AG09309 (cell line): Measurements from ENCODE around the gene ZMIZ1.

Experiments
- DNase-seq: peaks from one replicate; pipeline ENCODE4 v3.0.0-alpha.2; 2010; ENCODE audit warnings: low read depth
- H3K4me3 ChIP-seq: 2 replicates; pipeline ENCODE4 v1.5.1; 2011; ENCODE audit warnings: mild to moderate bottlenecking, low read depth, low read length, moderate library complexity; ENCODE audit not compliant: control insufficient read depth
- TF ChIP-seq, protein P1 (sequence below): IDR thresholded peaks from 2 replicates; pipeline ENCODE4 v1.5.1; 2011; ENCODE audit warnings: mild to moderate bottlenecking, low read depth, low read length, inconsistent platforms; ENCODE audit not compliant: insufficient read depth, control insufficient read depth; ENCODE audit errors: missing control alignments

The ZMIZ1 gene

DNA sequence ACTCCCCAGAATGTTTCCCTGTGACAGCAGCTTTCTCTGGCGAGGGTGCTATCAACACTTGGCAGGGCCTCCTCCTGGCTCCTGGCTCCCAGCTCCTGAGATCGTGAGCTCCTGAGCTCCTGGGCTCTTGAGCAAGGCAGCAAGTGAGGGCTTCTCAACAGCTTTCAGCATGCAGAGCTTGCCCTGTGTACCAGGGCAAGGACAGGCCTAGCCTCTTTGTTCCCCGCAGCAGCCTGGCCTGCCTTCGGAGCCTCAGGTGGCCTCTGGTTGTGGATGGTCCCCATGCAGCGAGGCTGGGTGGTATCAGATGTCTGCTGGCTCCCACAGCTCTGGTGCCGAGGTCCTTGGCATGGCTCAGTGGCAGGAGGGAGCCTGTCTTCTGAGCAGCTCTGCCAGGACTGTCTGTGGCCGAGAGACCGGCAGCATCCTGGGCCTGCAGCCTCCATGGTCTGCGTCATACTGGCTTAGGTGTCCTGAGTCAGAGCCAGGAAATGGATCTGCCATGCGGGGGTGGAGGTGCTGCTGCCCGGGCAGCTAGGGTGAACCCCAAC is 44.2 kb downstream of the ZMIZ1 start:
- H3K4me3 ChIP-seq, result no peak overlapping the region
- TF ChIP-seq, protein P1, sequence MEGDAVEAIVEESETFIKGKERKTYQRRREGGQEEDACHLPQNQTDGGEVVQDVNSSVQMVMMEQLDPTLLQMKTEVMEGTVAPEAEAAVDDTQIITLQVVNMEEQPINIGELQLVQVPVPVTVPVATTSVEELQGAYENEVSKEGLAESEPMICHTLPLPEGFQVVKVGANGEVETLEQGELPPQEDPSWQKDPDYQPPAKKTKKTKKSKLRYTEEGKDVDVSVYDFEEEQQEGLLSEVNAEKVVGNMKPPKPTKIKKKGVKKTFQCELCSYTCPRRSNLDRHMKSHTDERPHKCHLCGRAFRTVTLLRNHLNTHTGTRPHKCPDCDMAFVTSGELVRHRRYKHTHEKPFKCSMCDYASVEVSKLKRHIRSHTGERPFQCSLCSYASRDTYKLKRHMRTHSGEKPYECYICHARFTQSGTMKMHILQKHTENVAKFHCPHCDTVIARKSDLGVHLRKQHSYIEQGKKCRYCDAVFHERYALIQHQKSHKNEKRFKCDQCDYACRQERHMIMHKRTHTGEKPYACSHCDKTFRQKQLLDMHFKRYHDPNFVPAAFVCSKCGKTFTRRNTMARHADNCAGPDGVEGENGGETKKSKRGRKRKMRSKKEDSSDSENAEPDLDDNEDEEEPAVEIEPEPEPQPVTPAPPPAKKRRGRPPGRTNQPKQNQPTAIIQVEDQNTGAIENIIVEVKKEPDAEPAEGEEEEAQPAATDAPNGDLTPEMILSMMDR, result no peak
- peak; percentile 52 for DNase-seq

- TF ChIP-seq, protein P1, result no peak
- H3K4me3 ChIP-seq, result no peak overlapping the region
Measured at GRCh38 chr10:79113827-79114226, 45.1 kb downstream of the ZMIZ1 start.

DNA sequence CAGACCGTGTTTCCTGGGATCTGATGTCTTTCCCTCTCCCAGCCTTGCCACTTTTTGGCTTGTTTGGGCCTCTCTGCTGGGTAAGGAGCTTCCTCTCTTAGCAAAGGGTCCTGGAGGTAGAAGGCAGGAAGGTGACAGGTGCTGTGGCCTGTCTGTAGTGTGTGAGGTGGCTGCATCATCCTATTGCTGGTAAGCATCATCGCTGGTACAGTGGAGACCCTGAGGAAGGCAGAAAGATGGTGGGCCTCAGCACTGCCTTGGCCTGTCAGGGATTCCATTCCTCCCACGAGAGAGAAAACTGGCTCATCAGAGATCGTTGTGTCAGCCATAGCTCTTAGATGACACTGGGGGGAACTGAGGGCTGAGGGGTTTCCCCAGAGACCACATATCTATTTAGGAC is 46.5 kb downstream of the ZMIZ1 start:
- H3K4me3 ChIP-seq, result no peak overlapping the region
- TF ChIP-seq, protein P1, result no peak
- DNase-seq, result no peak

More at GRCh38 chr10:79113827-79114226, 45.1 kb downstream of the ZMIZ1 start:
- DNase-seq, result no peak

GRCh38 chr10:79116368-79116767 is 47.6 kb downstream of the ZMIZ1 start:
- TF ChIP-seq, protein P1, result no peak
- no peak for DNase-seq

DNA sequence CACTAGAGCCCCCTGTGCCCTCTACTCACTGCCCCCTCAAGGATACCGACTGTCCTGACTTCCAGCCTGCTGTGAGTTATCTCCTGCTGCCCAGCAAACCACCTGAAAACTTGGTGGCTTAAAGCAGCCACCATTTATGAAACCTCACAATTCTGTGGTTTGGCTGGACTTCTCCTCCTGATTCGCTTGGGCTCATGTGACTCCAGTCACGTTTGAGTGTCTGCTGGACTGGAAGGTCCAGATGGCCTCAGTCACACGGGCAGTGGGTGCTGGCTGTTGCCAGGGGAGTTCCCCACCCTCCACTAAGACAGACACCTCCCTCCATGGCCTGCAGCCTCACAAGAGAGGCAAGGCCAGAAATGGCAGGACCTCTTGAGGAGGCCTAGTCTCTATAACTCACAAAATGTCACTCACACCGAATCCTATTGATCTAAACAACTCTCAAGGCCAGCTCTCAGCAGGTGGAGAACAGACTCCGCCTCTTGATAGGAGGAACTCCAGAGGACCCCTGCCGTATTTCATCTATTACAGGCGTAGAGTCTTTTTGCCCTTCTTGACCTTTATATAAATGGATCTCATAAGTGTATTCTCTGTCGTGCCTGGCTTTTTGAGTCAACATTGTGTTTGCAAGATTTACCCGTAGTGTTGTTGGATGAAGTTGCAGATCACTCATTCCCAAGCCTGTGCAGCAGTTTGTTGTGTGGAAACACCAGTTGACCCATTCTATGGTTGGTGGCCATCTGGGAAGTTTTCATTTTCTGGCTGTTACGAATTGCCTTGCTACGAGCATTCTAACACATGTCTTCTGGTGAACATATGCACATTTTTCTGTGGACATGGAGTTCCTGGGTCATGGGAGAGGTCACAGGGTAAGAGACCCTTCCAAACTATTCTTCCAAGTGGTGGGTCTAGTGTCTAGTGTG is 48.3 kb downstream of the ZMIZ1 start:
- H3K4me3 ChIP-seq, result no peak overlapping the region
- TF ChIP-seq, protein P1, result no peak
- no peak for DNase-seq

More at GRCh38 chr10:79116368-79116767, 47.6 kb downstream of the ZMIZ1 start:
- no peak overlapping the region for H3K4me3 ChIP-seq

GRCh38 chr10:79118286-79119202 is 49.8 kb downstream of the ZMIZ1 start:
- TF ChIP-seq, protein P1, result no peak
- DNase-seq, result no peak

More at GRCh38 chr10:79118286-79119202, 49.8 kb downstream of the ZMIZ1 start:
- H3K4me3 ChIP-seq, result no peak overlapping the region
